ENCODE data around the gene B3GNT4.

B3GNT4 gene

GRCh38 chr12:122159882-122160281 lies 43.6 kb upstream of the B3GNT4 start:
- H3K27me3 ChIP-seq (ENCODE audit: control insufficient read depth, low read length): peaks cover 2% of the 10 kb centered on the region; the same call in 1 of the 2 replicates
- no peak overlapping the region for H3K4me3 ChIP-seq (ENCODE audit: low read length)
- H3K9me2 ChIP-seq (replicated peaks; ENCODE audit: control insufficient read depth, low read length): no peaks in the 10 kb centered on the region
- H3K79me2 ChIP-seq (ENCODE audit: control insufficient read depth, low read length): no peaks in the 10 kb centered on the region
- H3K36me3 ChIP-seq (ENCODE audit: control insufficient read depth, low read length): no peaks in the 10 kb centered on the region
- no peak overlapping the region for H3K4me2 ChIP-seq (ENCODE audit: low read length)
- H4K20me1 ChIP-seq (ENCODE audit: control insufficient read depth, insufficient read depth, low read depth, low read length): no peaks in the 10 kb centered on the region
- no peaks in the 10 kb centered on the region for H3F3A ChIP-seq (ENCODE audit: control insufficient read depth, insufficient read depth)
- H3K27ac ChIP-seq (ENCODE audit: low read depth, low read length): no peak overlapping the region
- TF ChIP-seq EZH2phosphoT487 (IDR thresholded peaks at IDR 0.05; ENCODE audit: borderline replicate concordance, low read length): no peak
- TF ChIP-seq, protein P1, sequence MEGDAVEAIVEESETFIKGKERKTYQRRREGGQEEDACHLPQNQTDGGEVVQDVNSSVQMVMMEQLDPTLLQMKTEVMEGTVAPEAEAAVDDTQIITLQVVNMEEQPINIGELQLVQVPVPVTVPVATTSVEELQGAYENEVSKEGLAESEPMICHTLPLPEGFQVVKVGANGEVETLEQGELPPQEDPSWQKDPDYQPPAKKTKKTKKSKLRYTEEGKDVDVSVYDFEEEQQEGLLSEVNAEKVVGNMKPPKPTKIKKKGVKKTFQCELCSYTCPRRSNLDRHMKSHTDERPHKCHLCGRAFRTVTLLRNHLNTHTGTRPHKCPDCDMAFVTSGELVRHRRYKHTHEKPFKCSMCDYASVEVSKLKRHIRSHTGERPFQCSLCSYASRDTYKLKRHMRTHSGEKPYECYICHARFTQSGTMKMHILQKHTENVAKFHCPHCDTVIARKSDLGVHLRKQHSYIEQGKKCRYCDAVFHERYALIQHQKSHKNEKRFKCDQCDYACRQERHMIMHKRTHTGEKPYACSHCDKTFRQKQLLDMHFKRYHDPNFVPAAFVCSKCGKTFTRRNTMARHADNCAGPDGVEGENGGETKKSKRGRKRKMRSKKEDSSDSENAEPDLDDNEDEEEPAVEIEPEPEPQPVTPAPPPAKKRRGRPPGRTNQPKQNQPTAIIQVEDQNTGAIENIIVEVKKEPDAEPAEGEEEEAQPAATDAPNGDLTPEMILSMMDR (IDR thresholded peaks at IDR 0.05; ENCODE audit: low read depth, low read length, poor library complexity, severe bottlenecking): no peak
- H3K9me3 ChIP-seq (ENCODE audit: control insufficient read depth, insufficient read depth, low read length): no peaks in the 10 kb centered on the region
- H3K4me1 ChIP-seq (ENCODE audit: control insufficient read depth, low read length): no peaks in the 10 kb centered on the region

- Histone ChIP-seq H4K20me1 (ENCODE audit: control insufficient read depth, insufficient read depth, low read depth, low read length) (no peaks in the 10 kb centered on the region), H3K4me2 (ENCODE audit: low read length) (no peak overlapping the region), H3F3A (ENCODE audit: control insufficient read depth, insufficient read depth) (no peaks in the 10 kb centered on the region), H3K4me1 (ENCODE audit: control insufficient read depth, low read length) (no peaks in the 10 kb centered on the region), H3K79me2 (ENCODE audit: control insufficient read depth, low read length) (no peaks in the 10 kb centered on the region), H3K36me3 (ENCODE audit: control insufficient read depth, low read length) (no peaks in the 10 kb centered on the region), H3K9me3 (ENCODE audit: control insufficient read depth, insufficient read depth, low read length) (no peaks in the 10 kb centered on the region), H3K27ac (ENCODE audit: low read depth, low read length) (no peak overlapping the region), H3K27me3 (ENCODE audit: control insufficient read depth, low read length) (peaks cover 8% of the 10 kb centered on the region; the same call in 1 of the 2 replicates), H3K4me3 (ENCODE audit: low read length) (no peak overlapping the region), H3K9me2 (replicated peaks; ENCODE audit: control insufficient read depth, low read length) (no peaks in the 10 kb centered on the region)
- no peak for TF ChIP-seq EZH2phosphoT487 (IDR thresholded peaks at IDR 0.05; ENCODE audit: borderline replicate concordance, low read length)
- TF ChIP-seq, protein P1 (IDR thresholded peaks at IDR 0.05; ENCODE audit: low read depth, low read length, poor library complexity, severe bottlenecking): no peak
Measured at GRCh38 chr12:122160761-122161160, 42.7 kb upstream of the B3GNT4 start.

- TF ChIP-seq, protein P1 (IDR thresholded peaks at IDR 0.05; ENCODE audit: low read depth, low read length, poor library complexity, severe bottlenecking): no peak
- no peak for TF ChIP-seq EZH2phosphoT487 (IDR thresholded peaks at IDR 0.05; ENCODE audit: borderline replicate concordance, low read length)
- Histone ChIP-seq H3K79me2 (ENCODE audit: control insufficient read depth, low read length) (no peaks in the 10 kb centered on the region), H4K20me1 (ENCODE audit: control insufficient read depth, insufficient read depth, low read depth, low read length) (no peaks in the 10 kb centered on the region), H3K9me2 (replicated peaks; ENCODE audit: control insufficient read depth, low read length) (no peaks in the 10 kb centered on the region), H3F3A (ENCODE audit: control insufficient read depth, insufficient read depth) (no peaks in the 10 kb centered on the region), H3K27ac (ENCODE audit: low read depth, low read length) (no peak overlapping the region), H3K4me3 (ENCODE audit: low read length) (no peak overlapping the region), H3K4me1 (ENCODE audit: control insufficient read depth, low read length) (no peaks in the 10 kb centered on the region), H3K27me3 (ENCODE audit: control insufficient read depth, low read length) (peaks cover 11% of the 10 kb centered on the region), H3K4me2 (ENCODE audit: low read length) (no peak overlapping the region), H3K36me3 (ENCODE audit: control insufficient read depth, low read length) (no peaks in the 10 kb centered on the region), H3K9me3 (ENCODE audit: control insufficient read depth, insufficient read depth, low read length) (no peaks in the 10 kb centered on the region)
Measured at GRCh38 chr12:122161682-122162081, 41.8 kb upstream of the B3GNT4 start.
